Activated naive CD4-positive, alpha-beta T cell treated with anti-CD3 and anti-CD28 coated beads for 36 hours (primary cell): ENCODE results near the gene FUT4. TPM values are rescaled to one million over a fixed set of nuclear protein-coding genes. Genes with fewer than 3 reads are reported as not detected.
"Not testable (repeated sequence)": the region's sequence is repeated elsewhere in the genome, so short reads cannot be mapped to it uniquely, and the experiment has no call there.

Experiments
- CTCF ChIA-PET: fragments of 350-600 bp; sonication (Branson Sonifier 250); formaldehyde crosslinking; loops from one replicate; lab custom pipeline; 2021; ENCODE audit warnings: antibody characterized with exemption; lab: Charles Lee
- DNase-seq: peaks from one replicate; pipeline ENCODE4 v3.0.0-alpha.2; 2020
- H3K27ac Mint-ChIP-seq: one replicate; pipeline ENCODE4 v1.8.0; 2021; ENCODE audit warnings: mild to moderate bottlenecking, mixed read lengths
- H3K27me3 Mint-ChIP-seq: one replicate; pipeline ENCODE4 v1.8.0; 2021; ENCODE audit warnings: low read depth, mixed read lengths
- H3K36me3 Mint-ChIP-seq: one replicate; pipeline ENCODE4 v1.8.0; 2021; ENCODE audit warnings: low read depth, mixed read lengths
- H3K4me1 Mint-ChIP-seq: one replicate; pipeline ENCODE4 v1.8.0; 2021; ENCODE audit warnings: low read depth, mixed read lengths
- H3K4me3 Mint-ChIP-seq: one replicate; pipeline ENCODE4 v1.8.0; 2021; ENCODE audit warnings: mild to moderate bottlenecking, moderate library complexity, mixed read lengths
- H3K9me3 Mint-ChIP-seq: one replicate; pipeline ENCODE4 v1.8.0; 2021; ENCODE audit warnings: mixed read lengths
- intact Hi-C: fragments of 100-400 bp; cut with micrococcal nuclease; formaldehyde crosslinking; loops from one replicate; pipeline ENCODE4 v1.15.1; 2023
- total RNA-seq, 2 experiments: library from RNA; stranded (reverse); gene quantifications; one replicate each; pipeline ENCODE4 v1.2.3, GENCODE V29; 2021

FUT4 gene
- total RNA-seq, 2 experiments from 2014 or later: 2.8 to 2.9 TPM

GRCh38 chr11:94536386-94536785 lies 7.3 kb upstream of the FUT4 start:
- CTCF ChIA-PET: no interaction called here
- peaks cover 12% of the 10 kb centered on the region for H3K27me3 Mint-ChIP-seq
- H3K36me3 Mint-ChIP-seq: no peaks in the 10 kb centered on the region
- intact Hi-C loops: no loop called here
- no peak overlapping the region for H3K4me3 Mint-ChIP-seq
- H3K4me1 Mint-ChIP-seq: no peaks in the 10 kb centered on the region
- no peaks in the 10 kb centered on the region for H3K9me3 Mint-ChIP-seq
- H3K27ac Mint-ChIP-seq: no peak overlapping the region
- no peak for DNase-seq

GRCh38 chr11:94537031-94537600 lies 6.6 kb upstream of the FUT4 start:
- no peak for DNase-seq
- Mint-ChIP-seq H3K36me3 (no peaks in the 10 kb centered on the region), H3K4me1 (no peaks in the 10 kb centered on the region), H3K27me3 (peaks cover 12% of the 10 kb centered on the region), H3K4me3 (no peak overlapping the region), H3K27ac (no peak overlapping the region), H3K9me3 (no peaks in the 10 kb centered on the region)
- intact Hi-C loops: no loop called here
- CTCF ChIA-PET: no interaction called here

GRCh38 chr11:94539420-94539819 lies 4.3 kb upstream of the FUT4 start:
- Mint-ChIP-seq H3K27me3 (peaks cover 12% of the 10 kb centered on the region), H3K36me3 (no peaks in the 10 kb centered on the region), H3K4me3 (no peak overlapping the region), H3K4me1 (peaks cover 10% of the 10 kb centered on the region), H3K9me3 (no peaks in the 10 kb centered on the region), H3K27ac (no peak overlapping the region)
- DNase-seq: no peak
- intact Hi-C loops: no loop called here
- CTCF ChIA-PET: no interaction called here

- H3K4me3 Mint-ChIP-seq: peak overlapping the region; percentile 73
- CTCF ChIA-PET: no interaction called here
- peaks cover 2% of the 10 kb centered on the region for H3K36me3 Mint-ChIP-seq
- no peaks in the 10 kb centered on the region for H3K9me3 Mint-ChIP-seq
- peak overlapping the region; percentile 19 for H3K27ac Mint-ChIP-seq
- peaks cover 32% of the 10 kb centered on the region for H3K4me1 Mint-ChIP-seq
- peak; percentile 16 for DNase-seq
- intact Hi-C loops: loop anchor here (2.0 to 5.0 kb wide), 5 partner anchors 414 to 1798 kb away; partner anchors contain the start of genes C11orf54, CWC15, KDM4D and MAML2
- no peaks in the 10 kb centered on the region for H3K27me3 Mint-ChIP-seq
Measured at GRCh38 chr11:94544646-94545263, 1.0 kb downstream of the FUT4 start.

GRCh38 chr11:94545264-94546161 lies 1.8 kb downstream of the FUT4 start:
- no peak for DNase-seq
- Mint-ChIP-seq H3K9me3 (no peaks in the 10 kb centered on the region), H3K4me1 (peaks cover 37% of the 10 kb centered on the region), H3K36me3 (peaks cover 3% of the 10 kb centered on the region), H3K27me3 (no peaks in the 10 kb centered on the region), H3K4me3 (peak overlapping the region; percentile 73), H3K27ac (peak overlapping the region; percentile 39)
- CTCF ChIA-PET: interaction anchor here (1.1 kb wide), 1 partner anchor 33 kb away, joined by 4 read pairs; the partner anchor contains the start of gene C11orf97
- intact Hi-C loops: loop anchor here (2.0 kb wide), 2 partner anchors 415 to 805 kb away; partner anchors contain the start of genes C11orf54 and TAF1D

- no peak for DNase-seq
- Mint-ChIP-seq H3K4me3 (peak overlapping the region; percentile 73), H3K4me1 (peaks cover 39% of the 10 kb centered on the region), H3K27me3 (no peaks in the 10 kb centered on the region), H3K9me3 (no peaks in the 10 kb centered on the region), H3K36me3 (peaks cover 4% of the 10 kb centered on the region), H3K27ac (no peak overlapping the region)
- CTCF ChIA-PET: interaction anchor here (1.1 kb wide), 1 partner anchor 34 kb away, joined by 4 read pairs; the partner anchor contains the start of gene C11orf97
- intact Hi-C loops: no loop called here
Measured at GRCh38 chr11:94546162-94546470, 2.4 kb downstream of the FUT4 start.

GRCh38 chr11:94546886-94547285 lies 3.2 kb downstream of the FUT4 start:
- H3K36me3 Mint-ChIP-seq: peaks cover 4% of the 10 kb centered on the region
- H3K27me3 Mint-ChIP-seq: no peaks in the 10 kb centered on the region
- peaks cover 39% of the 10 kb centered on the region for H3K4me1 Mint-ChIP-seq
- CTCF ChIA-PET: interaction anchor here (2.1 kb wide), 1 partner anchor 27 kb away, joined by 13 read pairs; no protein-coding TSS in a partner anchor
- no peaks in the 10 kb centered on the region for H3K9me3 Mint-ChIP-seq
- intact Hi-C loops: no loop called here
- no peak for DNase-seq
- no peak overlapping the region for H3K27ac Mint-ChIP-seq
- H3K4me3 Mint-ChIP-seq: no peak overlapping the region

GRCh38 chr11:94549146-94549545 lies 5.4 kb downstream of the FUT4 start:
- H3K36me3 Mint-ChIP-seq: peaks cover 4% of the 10 kb centered on the region
- no peak overlapping the region for H3K27ac Mint-ChIP-seq
- H3K9me3 Mint-ChIP-seq: no peaks in the 10 kb centered on the region
- no peaks in the 10 kb centered on the region for H3K27me3 Mint-ChIP-seq
- DNase-seq: no peak
- peaks cover 29% of the 10 kb centered on the region for H3K4me1 Mint-ChIP-seq
- no peak overlapping the region for H3K4me3 Mint-ChIP-seq
- CTCF ChIA-PET: interaction anchor here (2.1 kb wide), 1 partner anchor 29 kb away, joined by 13 read pairs; no protein-coding TSS in a partner anchor
- intact Hi-C loops: no loop called here

- H3K4me1 Mint-ChIP-seq: peaks cover 22% of the 10 kb centered on the region
- CTCF ChIA-PET: no interaction called here
- no peak overlapping the region for H3K27ac Mint-ChIP-seq
- DNase-seq: no peak
- H3K9me3 Mint-ChIP-seq: no peaks in the 10 kb centered on the region
- H3K27me3 Mint-ChIP-seq: no peaks in the 10 kb centered on the region
- peaks cover 2% of the 10 kb centered on the region for H3K36me3 Mint-ChIP-seq
- H3K4me3 Mint-ChIP-seq: no peak overlapping the region
- intact Hi-C loops: no loop called here
Measured at GRCh38 chr11:94550513-94550912, 6.8 kb downstream of the FUT4 start.

- peaks cover 1% of the 10 kb centered on the region for H3K36me3 Mint-ChIP-seq
- intact Hi-C loops: no loop called here
- CTCF ChIA-PET: interaction anchor here (1.2 kb wide), 1 partner anchor 16 kb away, joined by 3 read pairs; no protein-coding TSS in a partner anchor
- peaks cover 7% of the 10 kb centered on the region for H3K4me1 Mint-ChIP-seq
- no peaks in the 10 kb centered on the region for H3K27me3 Mint-ChIP-seq
- no peak overlapping the region for H3K27ac Mint-ChIP-seq
- DNase-seq: no peak
- no peaks in the 10 kb centered on the region for H3K9me3 Mint-ChIP-seq
- H3K4me3 Mint-ChIP-seq: no peak overlapping the region
Measured at GRCh38 chr11:94553938-94554337, 10.2 kb downstream of the FUT4 start.

GRCh38 chr11:94555752-94556329 lies 12.1 kb downstream of the FUT4 start:
- H3K4me1 Mint-ChIP-seq, CTCF ChIA-PET, H3K27me3 Mint-ChIP-seq, H3K4me3 Mint-ChIP-seq, intact Hi-C loops, DNase-seq, H3K9me3 Mint-ChIP-seq, H3K36me3 Mint-ChIP-seq, H3K27ac Mint-ChIP-seq: not testable (repeated sequence)

- H3K4me3 Mint-ChIP-seq: no peak overlapping the region
- CTCF ChIA-PET: no interaction called here
- intact Hi-C loops: no loop called here
- H3K27ac Mint-ChIP-seq: no peak overlapping the region
- no peaks in the 10 kb centered on the region for H3K36me3 Mint-ChIP-seq
- DNase-seq: no peak
- no peaks in the 10 kb centered on the region for H3K9me3 Mint-ChIP-seq
- H3K27me3 Mint-ChIP-seq: no peaks in the 10 kb centered on the region
- no peaks in the 10 kb centered on the region for H3K4me1 Mint-ChIP-seq
Measured at GRCh38 chr11:94557421-94557820, 13.7 kb downstream of the FUT4 start.
